C4-2B (cell line): ENCODE data around the gene RILP.

Experiments used
- H3K27ac ChIP-seq: fragments of 450-650 bp; 2 replicates; pipeline ENCODE4 v1.5.1; 2017
- ZFX ChIP-seq: fragments of 450-650 bp; IDR thresholded peaks from 2 replicates; pipeline ENCODE4 v1.6.1; 2017
- TF ChIP-seq, protein P1 (sequence below): fragments of 450-650 bp; conservative IDR thresholded peaks from 2 replicates; pipeline ENCODE4 v1.5.1; 2017; ENCODE audit warnings: mild to moderate bottlenecking

RILP gene

DNA sequence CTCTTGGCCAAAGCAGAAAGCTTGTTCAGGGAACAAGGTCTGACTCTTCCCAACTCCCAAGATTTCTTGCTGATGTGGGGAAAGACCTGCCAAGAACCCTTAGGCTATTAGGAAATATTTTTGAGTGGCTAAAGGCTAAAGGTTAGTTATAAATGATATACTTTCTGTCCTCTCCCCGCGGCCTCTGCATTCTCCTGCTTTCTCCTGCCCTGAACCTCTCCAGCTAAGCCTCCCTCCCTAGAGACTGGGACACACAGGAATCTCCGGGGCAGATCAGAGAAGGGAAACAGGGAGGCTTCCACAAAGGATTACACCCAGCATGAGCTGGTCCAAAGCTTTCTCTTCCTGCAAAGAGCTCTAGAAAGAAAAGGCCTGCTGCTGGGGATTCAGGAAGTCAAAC lies 23.3 kb downstream of the RILP start:
- TF ChIP-seq ZFX, result no peak
- TF ChIP-seq, protein P1, sequence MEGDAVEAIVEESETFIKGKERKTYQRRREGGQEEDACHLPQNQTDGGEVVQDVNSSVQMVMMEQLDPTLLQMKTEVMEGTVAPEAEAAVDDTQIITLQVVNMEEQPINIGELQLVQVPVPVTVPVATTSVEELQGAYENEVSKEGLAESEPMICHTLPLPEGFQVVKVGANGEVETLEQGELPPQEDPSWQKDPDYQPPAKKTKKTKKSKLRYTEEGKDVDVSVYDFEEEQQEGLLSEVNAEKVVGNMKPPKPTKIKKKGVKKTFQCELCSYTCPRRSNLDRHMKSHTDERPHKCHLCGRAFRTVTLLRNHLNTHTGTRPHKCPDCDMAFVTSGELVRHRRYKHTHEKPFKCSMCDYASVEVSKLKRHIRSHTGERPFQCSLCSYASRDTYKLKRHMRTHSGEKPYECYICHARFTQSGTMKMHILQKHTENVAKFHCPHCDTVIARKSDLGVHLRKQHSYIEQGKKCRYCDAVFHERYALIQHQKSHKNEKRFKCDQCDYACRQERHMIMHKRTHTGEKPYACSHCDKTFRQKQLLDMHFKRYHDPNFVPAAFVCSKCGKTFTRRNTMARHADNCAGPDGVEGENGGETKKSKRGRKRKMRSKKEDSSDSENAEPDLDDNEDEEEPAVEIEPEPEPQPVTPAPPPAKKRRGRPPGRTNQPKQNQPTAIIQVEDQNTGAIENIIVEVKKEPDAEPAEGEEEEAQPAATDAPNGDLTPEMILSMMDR, result no peak
- no peak overlapping the region for H3K27ac ChIP-seq

DNA sequence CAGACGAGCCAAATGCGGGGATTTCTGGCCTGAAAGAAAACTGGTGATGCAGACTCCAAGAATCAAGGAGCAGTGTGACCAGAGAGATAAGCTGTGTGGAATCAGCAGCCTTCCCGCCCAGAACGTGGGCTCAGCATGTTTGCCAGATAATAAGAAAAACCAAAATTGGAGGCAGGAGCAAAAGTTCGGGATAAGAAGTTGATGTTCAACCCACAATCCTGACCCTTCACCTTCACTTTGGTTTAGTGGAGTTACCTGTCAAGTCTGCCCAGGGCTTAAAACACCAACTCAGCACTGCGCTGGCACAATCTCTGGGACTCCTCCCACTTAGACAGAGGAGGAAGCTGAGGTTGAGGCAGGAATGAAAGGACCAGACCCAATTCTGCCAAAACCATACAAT lies 24.1 kb downstream of the RILP start:
- TF ChIP-seq, protein P1, result no peak
- no peak for TF ChIP-seq ZFX
- no peak overlapping the region for H3K27ac ChIP-seq

DNA sequence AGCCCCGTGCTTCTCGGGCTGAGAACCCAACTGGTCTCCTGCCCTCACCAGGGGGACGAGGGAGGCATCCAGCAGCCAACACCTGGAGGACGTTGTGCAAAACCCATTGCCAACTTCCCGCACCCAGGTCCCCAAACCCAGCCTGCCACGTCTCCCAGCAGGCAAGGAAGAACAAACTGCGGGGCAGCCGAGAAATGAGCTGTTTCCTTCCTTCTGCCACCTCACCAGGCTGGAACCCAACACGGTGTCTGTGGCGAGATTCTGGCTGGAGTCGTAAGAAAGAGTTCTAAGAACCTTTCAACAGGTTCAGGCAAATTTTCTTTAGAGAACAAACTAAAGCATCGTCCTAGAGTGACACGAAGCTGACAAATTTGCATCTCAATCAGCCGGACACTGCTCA lies 24.6 kb downstream of the RILP start:
- no peak overlapping the region for H3K27ac ChIP-seq
- TF ChIP-seq, protein P1, result no peak
- no peak for TF ChIP-seq ZFX

DNA sequence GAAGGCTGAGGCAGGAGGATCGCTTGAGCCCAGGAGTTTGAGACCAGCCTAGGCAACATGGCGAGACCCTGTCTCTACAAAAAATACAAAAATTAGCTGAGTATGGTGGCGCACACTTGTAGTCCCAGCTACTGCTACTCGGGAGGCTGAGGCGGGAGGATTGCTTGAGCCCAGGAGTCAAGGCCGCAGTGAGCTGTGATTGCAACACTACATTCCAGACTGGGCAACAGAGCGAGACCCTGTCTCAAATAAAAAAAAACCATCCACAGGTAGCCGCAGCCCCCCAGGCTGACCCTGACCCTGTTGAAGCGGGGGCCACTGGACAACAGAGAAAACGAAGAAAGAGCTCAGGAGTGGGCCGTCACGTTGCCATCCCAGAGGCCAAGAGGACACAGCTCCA lies 25.0 kb downstream of the RILP start:
- TF ChIP-seq, protein P1, result no peak
- no peak for TF ChIP-seq ZFX
- H3K27ac ChIP-seq, result no peak overlapping the region

DNA sequence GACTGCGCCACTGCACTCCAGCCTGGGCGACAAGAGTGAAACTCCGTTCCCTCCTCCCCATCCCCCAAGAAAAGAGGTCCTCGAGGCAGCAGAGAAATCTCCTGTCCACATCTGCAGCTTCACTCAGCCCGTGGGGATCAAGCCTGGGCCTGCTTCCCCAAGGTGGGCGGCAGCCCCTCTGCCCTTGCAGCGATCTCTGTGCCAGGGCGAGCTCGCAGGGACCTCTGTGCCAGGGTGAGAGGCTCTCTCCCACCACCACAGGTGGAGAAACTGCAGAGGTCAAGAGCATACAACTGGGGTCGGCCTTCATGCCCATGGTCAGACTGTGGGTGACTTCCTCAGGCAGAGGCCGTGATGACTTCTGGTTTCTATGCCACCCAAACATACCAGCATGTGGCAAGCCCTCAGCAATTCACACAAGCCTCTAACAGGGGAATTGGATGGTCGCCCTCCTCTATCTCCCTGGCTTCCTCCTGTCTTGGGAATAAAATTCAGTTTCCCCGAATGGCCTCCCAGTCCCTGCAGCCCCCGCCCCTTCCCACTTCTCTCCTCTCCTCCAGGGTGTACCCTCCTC lies 26.5 kb downstream of the RILP start:
- no peak for TF ChIP-seq ZFX
- TF ChIP-seq, protein P1, result no peak
- H3K27ac ChIP-seq, result no peak overlapping the region

DNA sequence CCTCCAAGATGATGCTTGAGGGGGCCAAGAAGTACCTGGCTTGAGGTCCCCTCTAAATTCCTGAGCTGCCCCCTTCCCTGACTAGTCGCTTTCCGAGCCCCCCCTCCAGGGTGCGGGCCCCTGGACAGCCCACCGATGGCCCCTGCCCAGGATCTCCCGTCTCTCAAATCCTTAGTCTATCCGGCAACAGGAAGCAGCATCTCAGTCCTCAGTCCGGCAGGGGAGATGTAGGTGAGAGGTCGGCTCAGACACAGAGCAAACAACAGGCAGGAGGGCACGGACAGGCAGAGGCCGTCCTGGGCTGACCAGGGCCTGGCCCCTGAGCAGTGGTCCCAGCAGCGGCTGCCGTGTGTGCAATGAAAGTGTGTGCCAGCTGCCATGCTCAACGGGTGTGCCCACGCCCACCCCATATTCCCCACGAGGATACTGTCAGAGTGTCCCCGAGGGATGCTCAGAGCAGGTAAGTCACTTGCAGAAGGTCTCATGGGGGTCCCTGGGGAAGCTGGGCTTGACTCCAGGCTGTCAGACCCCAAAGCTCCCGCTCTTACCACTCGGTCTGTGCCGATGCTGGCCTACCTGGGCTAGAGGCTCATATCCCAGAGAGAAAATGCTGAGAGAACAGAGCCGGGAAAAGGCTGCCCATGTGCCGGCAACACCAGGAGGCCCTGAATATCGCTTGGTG lies 28.3 kb downstream of the RILP start:
- no peak overlapping the region for H3K27ac ChIP-seq
- TF ChIP-seq ZFX, result no peak
- TF ChIP-seq, protein P1, result no peak

DNA sequence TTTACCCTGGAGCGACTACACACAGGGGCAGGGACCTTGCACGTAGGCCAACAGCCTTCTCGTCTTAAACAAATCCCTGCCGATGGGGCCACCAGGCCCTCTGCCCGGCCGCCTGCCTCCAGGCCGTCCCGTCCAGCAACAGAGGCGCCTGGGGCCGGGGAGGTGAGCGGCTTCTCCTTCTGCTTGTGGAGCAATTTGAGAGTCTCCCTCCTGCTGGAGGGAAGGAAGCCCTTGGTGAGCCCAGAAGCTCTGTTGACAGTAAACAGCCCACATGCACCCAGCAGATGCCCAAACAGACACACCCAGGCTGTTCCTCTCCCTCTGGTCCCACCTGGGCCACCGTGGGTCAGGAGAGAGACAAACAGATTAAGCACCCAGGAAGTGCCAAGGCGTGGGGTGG lies 29.2 kb downstream of the RILP start:
- H3K27ac ChIP-seq, result no peak overlapping the region
- no peak for TF ChIP-seq ZFX
- TF ChIP-seq, protein P1, result no peak
